ENCODE results near the gene ESF1.

The ESF1 gene, protein sequence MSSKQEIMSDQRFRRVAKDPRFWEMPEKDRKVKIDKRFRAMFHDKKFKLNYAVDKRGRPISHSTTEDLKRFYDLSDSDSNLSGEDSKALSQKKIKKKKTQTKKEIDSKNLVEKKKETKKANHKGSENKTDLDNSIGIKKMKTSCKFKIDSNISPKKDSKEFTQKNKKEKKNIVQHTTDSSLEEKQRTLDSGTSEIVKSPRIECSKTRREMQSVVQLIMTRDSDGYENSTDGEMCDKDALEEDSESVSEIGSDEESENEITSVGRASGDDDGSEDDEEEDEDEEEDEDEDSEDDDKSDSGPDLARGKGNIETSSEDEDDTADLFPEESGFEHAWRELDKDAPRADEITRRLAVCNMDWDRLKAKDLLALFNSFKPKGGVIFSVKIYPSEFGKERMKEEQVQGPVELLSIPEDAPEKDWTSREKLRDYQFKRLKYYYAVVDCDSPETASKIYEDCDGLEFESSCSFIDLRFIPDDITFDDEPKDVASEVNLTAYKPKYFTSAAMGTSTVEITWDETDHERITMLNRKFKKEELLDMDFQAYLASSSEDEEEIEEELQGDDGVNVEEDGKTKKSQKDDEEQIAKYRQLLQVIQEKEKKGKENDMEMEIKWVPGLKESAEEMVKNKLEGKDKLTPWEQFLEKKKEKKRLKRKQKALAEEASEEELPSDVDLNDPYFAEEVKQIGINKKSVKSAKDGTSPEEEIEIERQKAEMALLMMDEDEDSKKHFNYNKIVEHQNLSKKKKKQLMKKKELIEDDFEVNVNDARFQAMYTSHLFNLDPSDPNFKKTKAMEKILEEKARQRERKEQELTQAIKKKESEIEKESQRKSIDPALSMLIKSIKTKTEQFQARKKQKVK

DNA sequence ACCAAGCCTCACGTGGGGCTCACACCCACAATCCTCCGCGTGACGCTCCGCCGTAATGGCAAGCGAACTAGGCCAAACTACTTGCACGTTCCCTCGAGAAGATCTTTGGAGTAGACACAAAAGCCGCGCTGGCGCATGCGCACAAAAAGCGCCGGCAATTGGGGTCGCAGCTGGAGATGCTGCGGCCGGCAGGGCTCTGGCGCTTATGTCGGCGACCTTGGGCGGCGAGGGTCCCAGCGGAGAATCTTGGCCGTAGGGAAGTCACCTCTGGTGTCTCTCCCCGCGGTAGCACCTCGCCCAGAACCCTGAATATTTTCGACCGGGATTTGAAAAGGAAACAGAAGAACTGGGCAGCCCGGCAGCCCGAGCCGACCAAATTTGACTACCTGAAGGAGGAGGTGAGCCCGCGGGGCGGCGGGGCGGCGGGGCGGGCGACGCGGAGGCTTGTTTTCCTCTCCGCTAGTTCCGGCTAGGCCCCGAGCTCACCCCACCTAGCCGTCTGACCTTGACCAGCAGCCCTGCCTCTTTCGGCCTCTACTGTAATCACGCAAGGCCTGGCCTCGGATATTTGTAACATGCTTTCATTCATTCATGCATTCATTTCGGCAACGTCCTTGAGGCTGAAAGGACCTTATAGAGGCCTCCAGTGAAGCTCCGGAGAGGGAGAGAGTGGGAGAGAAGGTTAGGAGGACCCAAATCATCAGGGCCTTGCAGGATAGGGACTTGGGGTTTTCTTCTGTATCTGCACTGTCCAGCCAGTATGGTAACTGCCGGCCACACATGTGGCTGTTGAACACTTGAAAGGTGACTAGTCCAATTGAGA lies at the start of gene ESF1, which contains the start of gene NDUFAF5:
Gene ESF1 (minus strand): TSS at position 27 of the 823 bp plus-strand sequence. CDS start 1,779 bp downstream, outside the sequence.
Gene NDUFAF5 (plus strand): TSS at position 136 of the 823 bp plus-strand sequence. CDS start 41 bp downstream, at position 177.
- DNase-seq: peak; percentile 95

DNA sequence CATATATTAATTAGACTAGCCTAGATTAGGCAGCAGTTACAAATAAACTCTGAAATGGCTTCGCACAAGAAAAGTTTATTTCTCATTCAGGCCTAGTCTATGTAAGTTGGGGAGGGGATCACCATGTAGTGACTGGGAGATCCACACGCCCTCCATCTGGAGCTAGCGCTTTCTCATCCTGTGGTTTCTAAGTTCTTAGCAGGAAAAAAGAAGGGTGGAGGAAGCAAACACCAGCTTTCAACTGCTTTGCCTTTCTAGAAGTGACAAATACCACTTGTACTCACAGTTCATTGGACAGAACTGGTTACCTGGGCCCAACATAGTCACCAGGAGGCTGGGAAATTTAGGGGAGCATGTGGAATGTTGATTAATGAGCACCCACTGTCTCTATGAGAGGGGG lies 46.8 kb upstream of the ESF1 start:
- DNase-seq: no peak

DNA sequence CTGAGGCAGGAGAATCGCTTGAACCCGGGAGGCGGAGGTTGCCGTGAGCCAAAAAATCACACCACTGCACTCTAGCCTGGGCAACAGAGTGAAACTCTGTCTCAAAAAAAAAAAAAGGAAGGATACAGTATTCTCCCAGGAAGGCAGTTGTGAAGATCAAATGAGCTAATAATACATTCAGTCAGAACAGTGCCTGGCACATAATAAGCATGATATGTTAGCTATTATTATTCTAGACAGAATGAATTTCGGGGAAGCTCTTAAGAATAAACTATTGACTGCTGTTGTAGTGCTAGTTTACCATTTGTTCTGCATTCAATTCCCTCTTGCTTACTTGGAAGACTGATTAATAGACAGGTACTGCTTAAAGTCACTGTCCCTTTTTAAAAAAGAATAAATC lies 40.7 kb upstream of the ESF1 start:
- no peak for DNase-seq

DNA sequence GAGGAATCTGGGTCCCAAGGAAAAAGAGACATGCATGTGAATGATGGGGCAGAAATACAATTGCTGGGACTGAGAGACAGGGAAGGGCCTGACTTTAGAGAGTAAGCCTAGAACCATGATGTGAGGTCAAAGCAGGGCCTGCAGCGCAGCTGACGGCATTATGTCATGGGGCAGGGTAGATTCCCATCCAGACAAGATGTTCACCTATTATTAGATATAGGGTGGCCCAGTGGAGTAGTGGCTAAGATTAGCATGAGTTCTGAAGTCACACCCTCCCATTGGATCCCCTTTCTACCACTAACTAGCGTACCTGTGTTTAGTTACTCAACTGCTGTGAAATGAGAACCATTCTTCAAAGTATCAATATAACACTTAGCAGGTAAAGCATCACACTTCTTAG lies 39.7 kb upstream of the ESF1 start:
- no peak for DNase-seq

DNA sequence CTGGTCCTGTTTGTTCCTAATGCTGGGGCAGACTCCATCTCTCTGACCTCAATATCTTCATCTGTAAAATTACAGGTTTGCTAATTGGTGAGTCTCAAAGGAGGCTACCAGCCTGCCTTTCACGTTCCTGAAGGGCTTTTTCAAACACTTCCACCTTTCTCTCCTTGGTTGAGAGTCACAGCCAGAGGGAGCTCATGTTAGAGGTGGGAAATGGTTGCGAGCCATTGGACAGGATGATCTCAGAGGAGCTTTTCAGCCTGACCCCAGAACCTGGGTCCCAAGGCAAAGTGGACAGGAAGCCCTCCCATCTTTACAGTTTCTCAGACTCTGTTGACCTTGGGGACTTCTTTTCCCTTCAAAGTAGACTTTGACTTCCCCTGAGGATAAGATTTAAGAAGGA lies 37.7 kb upstream of the ESF1 start:
- no peak for DNase-seq

DNA sequence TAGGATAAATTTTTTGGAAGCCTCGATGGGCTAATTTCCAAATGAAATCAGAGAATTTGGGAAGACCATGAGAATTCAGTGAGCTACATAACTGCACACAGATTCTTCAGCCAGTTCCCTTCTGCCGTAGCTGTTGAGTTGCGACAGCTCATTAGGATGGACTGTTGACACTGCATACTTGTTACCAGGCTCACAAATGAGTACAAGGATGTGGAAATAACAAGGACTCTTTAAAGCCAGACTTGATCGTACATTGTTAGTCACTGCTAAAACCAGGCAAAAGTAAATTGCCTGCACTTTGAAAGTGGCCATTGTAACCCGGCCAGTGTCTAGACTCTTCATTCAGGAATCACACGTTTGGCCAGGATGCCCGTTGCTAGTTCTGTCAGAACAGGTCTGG lies 37.2 kb upstream of the ESF1 start:
- DNase-seq: no peak

DNA sequence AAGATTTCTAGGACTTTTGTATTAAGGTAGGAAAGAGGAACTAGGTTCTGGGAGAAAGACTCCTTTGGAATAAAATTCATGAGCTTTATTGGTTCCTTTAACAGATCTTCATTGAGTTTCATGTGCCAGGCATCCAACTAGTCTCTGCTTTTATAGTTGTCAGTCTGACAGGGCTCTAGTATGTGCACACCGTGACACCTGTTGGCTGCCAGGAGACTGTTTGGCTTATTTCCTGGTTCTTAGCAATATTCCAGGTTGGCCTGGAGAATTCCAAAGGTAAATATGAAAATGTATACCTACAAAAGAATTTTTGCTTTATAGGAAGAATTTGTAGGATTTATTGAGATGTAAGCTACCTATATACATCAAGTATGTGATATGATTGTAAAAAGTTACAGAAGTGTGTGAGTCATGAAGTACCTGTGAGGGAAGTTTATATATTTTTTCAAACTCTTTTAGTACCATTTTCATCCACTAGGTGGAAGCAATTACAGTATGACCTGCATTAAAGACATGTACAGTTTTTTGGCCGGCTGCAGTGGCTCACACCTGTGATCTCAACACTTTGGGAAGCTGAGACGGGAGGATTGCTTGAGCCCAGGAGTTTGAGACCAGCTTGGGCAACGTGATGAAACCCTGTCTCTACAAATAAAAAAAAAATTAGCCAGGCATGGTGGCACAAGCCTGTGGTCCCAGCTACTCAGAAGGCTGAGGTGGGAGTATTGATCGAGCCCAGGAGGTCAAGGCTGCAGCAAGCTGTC lies 35.3 kb upstream of the ESF1 start:
- DNase-seq: peak; percentile 46

DNA sequence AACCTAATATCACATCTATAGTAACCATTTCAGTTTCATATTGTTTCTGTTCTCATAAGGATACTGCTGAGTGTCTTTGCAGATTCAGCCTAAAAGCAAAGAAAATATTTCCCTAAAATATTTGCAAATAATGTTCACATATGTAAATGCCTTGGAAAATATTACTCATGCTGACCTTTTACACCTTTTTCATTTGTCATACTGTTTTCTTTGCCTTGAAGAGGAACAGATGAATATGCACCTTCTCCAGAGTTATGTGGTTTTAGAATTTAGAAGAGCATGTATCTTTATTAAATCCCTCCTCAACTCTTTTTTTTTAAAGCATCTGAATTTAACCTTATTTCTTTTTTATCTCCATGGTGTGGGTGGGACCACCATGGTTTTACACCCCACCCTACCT lies 32.6 kb upstream of the ESF1 start:
- DNase-seq: no peak

DNA sequence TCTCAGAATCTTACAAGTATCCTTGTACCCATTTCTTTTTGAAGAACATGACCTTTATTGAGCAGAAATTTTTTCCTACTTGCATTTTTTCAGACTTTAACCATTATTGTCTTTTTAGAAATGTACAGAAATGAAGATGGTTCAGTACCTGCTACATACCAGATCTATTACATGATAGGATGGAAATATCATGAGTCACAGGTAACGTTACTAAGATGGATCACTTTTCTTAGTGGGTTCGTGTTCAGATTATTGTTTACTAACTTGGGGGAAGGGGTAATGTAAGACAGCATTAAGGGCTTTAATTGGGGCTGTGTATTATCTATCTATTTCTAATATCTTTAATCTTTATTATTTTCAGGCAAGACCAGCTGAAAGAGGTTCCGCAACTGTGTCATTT lies 32.0 kb upstream of the ESF1 start:
- no peak for DNase-seq

DNA sequence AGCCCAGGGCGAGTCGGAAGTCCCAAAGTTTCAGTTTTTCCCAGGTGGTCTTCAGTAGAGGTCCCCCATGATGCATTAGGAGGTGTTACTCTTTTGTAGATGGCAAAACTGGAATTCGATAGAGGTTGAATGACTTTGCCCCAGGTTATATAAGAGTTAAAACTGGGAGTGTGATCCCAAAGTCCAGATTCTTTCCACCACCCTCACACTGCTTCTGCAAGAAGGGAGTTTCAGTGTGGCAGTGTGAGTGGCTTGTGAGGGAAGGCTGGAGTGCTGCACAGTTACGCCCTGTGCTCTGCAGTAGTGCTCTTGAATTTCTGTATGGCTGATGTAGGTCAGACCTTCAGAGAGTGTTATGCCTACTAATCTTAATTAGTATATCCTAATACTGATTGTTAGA lies 30.0 kb upstream of the ESF1 start:
- DNase-seq: no peak

DNA sequence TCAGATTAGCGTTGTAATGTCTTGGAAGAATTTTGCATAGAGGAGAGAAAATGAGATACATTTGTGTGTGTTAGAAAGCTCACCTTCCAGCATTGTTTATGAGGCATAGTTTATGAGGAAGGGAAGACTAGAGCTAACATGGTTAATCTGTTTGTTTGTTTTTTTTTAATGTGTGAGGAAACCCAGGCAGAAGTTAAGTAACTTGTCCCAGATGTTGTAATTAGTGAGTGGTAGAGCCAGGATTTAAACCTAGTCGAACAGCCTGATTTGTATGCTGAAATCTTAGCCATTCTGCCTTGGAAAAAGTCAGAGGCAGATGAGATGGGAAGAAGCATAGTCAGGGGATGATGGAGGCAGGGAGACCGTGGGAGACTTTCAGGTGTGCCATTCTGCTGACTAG lies 29.2 kb upstream of the ESF1 start:
- DNase-seq: no peak

DNA sequence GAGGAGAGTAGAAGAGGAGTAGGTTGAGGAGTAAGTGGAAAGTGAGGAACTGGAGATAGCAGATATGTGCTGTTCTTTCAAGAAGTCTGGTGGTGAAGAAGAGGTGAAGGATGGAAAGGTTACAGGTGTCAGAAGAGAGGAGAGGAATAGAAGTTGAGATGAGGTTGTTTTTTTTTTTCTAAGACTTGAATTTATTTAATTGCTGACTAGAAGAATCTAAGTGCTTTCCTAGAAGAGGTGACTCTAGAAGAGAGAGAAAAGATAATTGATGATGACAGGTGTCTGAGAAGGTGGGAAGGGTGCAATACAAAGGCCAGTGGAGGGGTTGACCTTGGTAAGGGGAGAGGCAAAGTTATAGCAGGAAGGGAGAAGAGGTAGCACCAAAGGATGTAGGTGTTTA lies 25.7 kb upstream of the ESF1 start:
- no peak for DNase-seq

DNA sequence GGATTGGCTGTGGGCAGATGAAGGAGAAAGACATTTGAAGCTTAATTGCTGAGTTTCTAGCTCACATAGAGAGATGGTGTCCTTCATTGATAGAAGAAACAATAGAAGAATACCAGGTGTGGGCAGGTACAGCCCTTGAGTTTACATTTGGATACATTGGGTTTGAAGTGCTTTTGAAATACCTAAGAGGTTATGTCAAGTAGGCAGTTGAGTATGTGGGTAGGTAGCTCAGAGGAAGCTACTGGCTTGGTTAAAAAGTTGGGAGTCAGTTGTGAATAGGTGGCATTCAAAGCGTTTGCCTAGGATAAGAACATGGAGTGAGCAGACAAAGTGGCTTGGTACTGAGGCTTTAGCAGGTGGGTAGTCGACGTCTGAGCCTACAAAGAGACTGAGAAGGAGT lies 25.1 kb upstream of the ESF1 start:
- DNase-seq: peak; percentile 50

DNA sequence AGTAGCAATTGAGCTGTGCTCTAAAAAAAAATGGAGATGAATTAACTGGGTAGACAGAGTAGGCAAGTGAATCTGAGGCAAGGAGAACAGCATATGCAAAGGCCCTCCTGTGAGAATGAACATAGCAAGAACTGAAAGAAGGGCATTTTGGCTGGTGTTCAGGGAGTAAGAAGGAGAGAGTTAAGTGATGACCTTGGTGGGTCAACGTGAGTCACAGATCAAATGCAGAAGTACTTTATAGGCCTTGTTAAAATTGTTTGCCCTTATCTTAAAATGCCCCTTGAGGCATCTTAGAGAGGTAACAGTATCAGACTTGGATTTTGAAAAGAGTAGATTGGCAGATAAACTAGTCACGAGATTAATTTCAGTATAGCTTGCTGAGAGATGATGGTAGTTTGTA lies 24.7 kb upstream of the ESF1 start:
- no peak for DNase-seq

DNA sequence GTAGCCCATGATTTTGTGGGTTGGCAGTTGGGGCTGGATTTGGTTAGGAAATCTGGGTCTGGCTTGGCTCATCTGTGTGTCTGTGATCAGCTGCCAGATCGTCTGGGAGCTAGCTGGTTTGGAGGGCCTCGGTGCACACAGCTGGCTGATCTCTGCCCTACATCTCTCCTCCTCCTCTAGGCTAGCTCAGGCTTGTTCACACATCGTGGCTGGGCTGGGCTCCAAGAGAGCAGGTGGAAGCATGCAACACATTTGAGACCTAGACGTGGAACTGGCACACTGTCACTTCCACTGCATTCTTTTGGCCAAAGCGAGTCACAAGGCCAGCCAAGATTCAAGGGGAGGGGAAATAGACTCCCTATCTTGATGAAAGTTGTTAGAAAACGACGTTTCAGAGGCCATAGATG lies 16.0 kb upstream of the ESF1 start:
- peak; percentile 87 for DNase-seq

DNA sequence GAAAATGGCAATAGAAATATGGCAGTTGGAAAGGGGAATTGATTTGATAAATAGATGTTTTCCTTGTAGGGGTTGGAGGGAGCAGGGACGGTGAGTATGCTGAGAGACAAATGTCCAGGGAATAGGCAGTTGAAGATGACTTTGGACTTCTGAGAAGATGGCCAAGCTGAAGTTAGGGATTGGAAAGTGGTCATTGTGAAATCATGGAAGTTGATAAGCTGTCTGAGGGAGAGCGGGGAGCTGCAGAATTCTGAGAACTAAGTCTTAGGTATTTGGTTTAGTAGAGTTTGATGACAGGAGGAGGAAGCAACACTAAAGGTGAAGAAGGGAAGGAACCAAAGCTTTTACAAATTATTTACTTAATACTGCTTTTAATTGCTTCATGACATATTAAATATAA lies 15.3 kb upstream of the ESF1 start:
- no peak for DNase-seq

DNA sequence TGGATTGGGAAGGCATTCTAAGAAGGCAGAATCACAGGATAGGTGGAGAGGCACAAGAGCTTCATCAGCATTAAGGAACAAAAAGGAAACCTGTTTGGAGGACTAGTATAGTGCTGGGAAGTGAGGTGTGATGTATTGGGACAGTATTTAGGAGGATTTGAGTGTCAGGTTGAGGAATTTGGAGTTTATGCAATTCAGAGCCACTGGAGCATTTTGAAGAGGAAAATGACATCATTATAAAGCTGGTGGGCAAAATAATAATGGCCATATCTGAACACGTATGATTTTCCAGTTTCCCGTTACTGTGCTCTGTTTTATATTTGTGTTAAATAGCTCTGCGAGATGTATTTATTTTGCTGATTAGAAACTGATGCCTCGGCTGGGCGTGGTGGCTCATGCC lies 14.3 kb upstream of the ESF1 start:
- no peak for DNase-seq

DNA sequence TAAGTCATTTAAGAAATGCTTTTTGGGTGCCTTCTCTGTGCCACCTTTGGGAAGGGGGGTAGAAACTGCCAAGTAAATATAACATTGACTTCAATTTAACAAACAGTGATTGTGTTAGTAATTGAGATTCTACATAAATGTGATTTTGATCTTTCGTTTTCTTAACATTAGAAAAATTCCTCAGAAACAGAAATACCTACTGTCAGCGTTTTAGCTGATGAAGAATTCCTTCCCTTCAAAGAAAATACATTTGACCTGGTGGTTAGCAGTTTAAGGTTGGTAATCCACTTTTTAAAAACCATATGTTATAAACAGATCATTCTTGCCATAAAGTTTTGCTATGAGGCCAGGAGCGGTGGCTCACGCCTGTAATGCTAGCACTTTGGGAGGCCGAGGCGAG lies 9.9 kb upstream of the ESF1 start:
- no peak for DNase-seq

DNA sequence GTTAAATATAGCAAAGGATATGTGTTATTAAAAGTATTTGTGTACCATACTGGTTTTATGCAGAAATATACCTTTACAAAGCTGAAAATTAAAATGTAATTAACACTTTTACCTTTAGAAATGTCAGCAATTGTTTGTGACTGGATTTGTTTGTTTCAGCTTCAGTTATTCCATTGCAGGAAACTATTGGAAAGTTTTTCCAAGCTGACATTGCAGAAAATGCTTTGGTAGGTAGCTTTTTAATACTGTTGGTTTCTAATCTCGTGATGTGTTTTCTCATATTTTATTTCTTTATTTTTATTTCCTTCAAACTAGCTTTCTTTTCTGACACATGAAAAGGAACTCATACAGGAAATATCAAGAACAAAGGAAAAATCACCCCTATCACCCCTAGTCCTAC lies 8.3 kb upstream of the ESF1 start:
- no peak for DNase-seq

DNA sequence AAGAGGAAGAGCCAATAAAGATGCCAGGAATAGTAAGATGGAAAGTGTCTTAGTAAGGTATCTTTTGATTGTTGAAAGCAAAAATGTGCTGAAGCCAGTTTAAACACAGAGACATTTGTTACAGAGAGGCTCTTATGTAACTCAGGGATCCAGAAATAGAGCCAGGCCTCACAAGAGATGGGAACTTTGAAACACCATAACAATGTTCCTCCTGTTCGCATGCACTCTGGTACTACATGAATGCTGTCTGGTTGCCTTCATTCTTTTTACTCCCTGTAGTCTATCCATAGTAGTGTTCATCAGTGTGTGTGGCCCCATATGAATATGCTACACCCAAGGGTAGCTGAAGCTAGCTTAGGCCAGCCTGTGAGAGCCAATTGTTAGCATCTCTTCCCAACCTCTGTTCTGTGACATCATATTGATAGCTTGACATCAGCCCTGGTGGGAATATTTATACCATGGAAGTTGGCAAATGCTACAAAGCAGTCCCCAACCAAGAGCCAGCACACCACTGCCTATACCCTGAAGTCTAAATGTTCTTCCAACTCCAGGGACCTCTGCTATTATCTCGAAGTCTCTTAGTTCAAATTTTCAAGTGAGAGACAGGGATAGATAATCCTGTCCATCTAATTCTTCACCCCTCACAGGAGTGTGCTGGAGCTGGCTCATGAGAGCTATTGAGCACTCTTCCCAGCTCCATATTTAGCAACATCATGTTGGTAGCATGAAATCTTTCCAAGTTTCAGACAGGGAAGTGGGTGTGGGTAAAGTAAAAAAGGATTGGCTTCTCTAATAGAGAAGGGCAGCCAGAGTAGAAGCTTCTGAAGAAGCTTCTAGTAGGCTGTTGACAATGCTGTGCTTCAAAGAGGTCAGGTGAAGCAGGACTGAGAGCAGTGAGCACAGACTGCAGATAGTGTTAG lies 7.1 kb upstream of the ESF1 start:
- DNase-seq: no peak

DNA sequence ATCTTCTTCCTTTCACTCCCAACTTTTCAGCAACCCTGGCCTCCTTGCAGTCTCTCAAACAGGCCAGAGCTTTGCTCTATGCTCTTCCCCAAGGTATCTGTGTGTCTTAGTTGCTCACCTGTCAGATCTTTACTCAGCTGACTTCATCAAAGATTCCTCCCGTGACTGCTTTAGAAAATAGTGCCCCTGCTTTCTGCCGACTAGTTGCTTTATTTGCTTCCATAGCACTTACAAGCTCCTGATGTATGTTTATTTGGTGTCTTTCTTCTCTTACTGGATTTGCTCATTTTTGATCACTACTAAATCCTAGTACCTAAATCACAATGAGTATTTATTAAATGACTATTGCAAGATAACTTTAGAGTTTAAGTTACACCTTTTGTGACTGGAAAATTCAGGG lies 6.0 kb upstream of the ESF1 start:
- no peak for DNase-seq

All from NCI-H510A (cell line).